ENCODE results near the gene FNTB.

Gene FNTB

GRCh38 chr14:65057695-65058094 lies 71.0 kb downstream of the FNTB start:
- H2AFZ ChIP-seq (ENCODE audit: low read length), result no peak overlapping the region
- H3K4me3 ChIP-seq (ENCODE audit: low read length in 2 of 2), result no peak overlapping the region
- no peaks in the 10 kb centered on the region for H3K9me3 ChIP-seq (replicated peaks in 1 of 2; ENCODE audit: control insufficient read depth in 2 of 2, insufficient read depth in 1 of 2, low read depth in 1 of 2, low read length in 2 of 2)
- H4K8ac ChIP-seq (ENCODE audit: low read depth, low read length), result no peak overlapping the region
- H3K27me3 ChIP-seq (ENCODE audit: control insufficient read depth in 3 of 3, insufficient read depth in 3 of 3, low read depth in 1 of 3, low read length in 3 of 3), result no peaks in the 10 kb centered on the region
- no peak overlapping the region for H4K91ac ChIP-seq (ENCODE audit: low read depth, low read length, poor library complexity)
- no peak for DNase-seq (ENCODE audit: low spot score)
- H2BK15ac ChIP-seq (ENCODE audit: low read length), result no peak overlapping the region
- H2AK5ac ChIP-seq (ENCODE audit: low read depth, low read length), result no peak overlapping the region
- H3K4me1 ChIP-seq (ENCODE audit: control insufficient read depth in 2 of 2, insufficient read depth in 1 of 2, low read depth in 1 of 2, low read length in 2 of 2), result no peaks in the 10 kb centered on the region
- peaks cover 26 to 44% of the 10 kb centered on the region in 2 donors for H3K36me3 ChIP-seq (replicated peaks in 1 of 2; ENCODE audit: control insufficient read depth in 2 of 2, insufficient read depth in 2 of 2, low read length in 2 of 2)
- H3K14ac ChIP-seq (ENCODE audit: low read length), result no peak overlapping the region
- no peak overlapping the region for H2BK12ac ChIP-seq (ENCODE audit: low read length)
- H3K18ac ChIP-seq (ENCODE audit: low read length), result no peak overlapping the region
- no peak overlapping the region for H3K27ac ChIP-seq (replicated peaks; ENCODE audit: low read length)
- H3K23ac ChIP-seq (ENCODE audit: low read depth, low read length, poor library complexity), result no peak overlapping the region
- no peak overlapping the region for H3K4ac ChIP-seq (ENCODE audit: low read length)
- H3K79me1 ChIP-seq (ENCODE audit: low read depth, low read length), result peaks cover 2% of the 10 kb centered on the region
- H3K9ac ChIP-seq (ENCODE audit: low read depth, low read length, poor library complexity), result no peak overlapping the region
- H2BK5ac ChIP-seq (ENCODE audit: low read length), result no peak overlapping the region
- H2BK120ac ChIP-seq (ENCODE audit: low read depth, low read length), result no peak overlapping the region
- H3K4me2 ChIP-seq (ENCODE audit: insufficient read depth, low read length, poor library complexity, severe bottlenecking), result no peak overlapping the region

DNA sequence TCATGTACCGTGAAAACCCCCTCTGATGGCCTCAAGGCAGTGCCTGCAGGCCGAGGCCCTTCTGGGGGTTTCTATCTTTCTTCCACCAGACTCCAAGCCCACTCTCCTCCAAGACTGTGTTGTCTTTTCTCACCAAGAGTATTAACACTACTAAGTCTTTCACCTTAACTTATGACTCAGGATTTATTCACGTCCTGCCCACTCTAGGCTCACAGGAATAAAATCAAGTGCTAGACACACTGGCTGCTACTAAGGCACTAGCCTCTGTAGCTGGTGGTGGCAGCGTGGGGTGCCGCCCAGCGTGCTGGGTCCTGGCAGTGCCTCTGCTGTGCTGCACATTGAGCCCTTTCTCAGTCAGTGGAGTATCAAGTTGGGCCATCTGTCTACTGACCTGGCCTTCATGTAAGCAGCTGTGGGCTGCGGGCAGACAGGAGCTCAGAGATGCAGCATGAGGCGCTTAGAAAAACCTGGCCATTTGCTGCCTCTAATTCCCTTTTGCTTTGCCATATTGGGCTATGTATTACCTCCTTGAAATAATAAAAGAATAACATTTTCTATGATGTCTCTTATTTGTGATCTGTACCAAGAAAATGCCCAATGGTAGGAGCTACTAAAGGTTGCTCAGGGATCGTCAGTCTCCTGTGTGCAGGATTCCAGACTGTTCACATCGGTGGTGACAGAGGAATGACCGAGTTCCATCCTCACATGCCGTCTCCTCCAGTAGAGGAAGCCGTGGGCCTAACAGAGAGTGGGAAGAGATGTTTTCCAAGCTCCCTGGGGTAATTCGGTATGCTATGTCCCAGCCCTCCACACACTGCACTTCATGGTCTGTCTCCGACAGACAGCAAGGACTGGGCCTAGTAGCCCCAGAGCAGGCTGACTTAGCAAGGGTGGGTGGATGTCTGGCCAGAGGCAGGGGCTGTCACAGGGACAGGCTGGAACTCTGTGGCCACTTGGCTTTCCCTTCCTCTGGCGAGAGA lies 75.7 kb downstream of the FNTB start:
- no peak overlapping the region for H2BK15ac ChIP-seq (ENCODE audit: low read length)
- H3K27me3 ChIP-seq (ENCODE audit: control insufficient read depth in 3 of 3, insufficient read depth in 3 of 3, low read depth in 1 of 3, low read length in 3 of 3), result no peaks in the 10 kb centered on the region
- WGBS, 2 donors (ENCODE audit: extremely low coverage in 2 of 2, insufficient read length in 2 of 2, insufficient replicate concordance in 1 of 2), result no CpG with 5 or more reads among the region's 16 CpGs
- H3K4me3 ChIP-seq (ENCODE audit: low read length in 2 of 2), result no peak overlapping the region
- H2BK120ac ChIP-seq (ENCODE audit: low read depth, low read length), result no peak overlapping the region
- no peak overlapping the region for H3K14ac ChIP-seq (ENCODE audit: low read length)
- H2AK5ac ChIP-seq (ENCODE audit: low read depth, low read length), result no peak overlapping the region
- no peak overlapping the region for H2BK5ac ChIP-seq (ENCODE audit: low read length)
- H4K91ac ChIP-seq (ENCODE audit: low read depth, low read length, poor library complexity), result no peak overlapping the region
- H3K36me3 ChIP-seq (replicated peaks in 1 of 2; ENCODE audit: control insufficient read depth in 2 of 2, insufficient read depth in 2 of 2, low read length in 2 of 2), result peaks cover 30 to 61% of the 10 kb centered on the region in 2 donors
- no peak overlapping the region for H4K8ac ChIP-seq (ENCODE audit: low read depth, low read length)
- H3K18ac ChIP-seq (ENCODE audit: low read length), result no peak overlapping the region
- DNase-seq (ENCODE audit: low spot score), result no peak
- H3K9ac ChIP-seq (ENCODE audit: low read depth, low read length, poor library complexity), result no peak overlapping the region
- no peak overlapping the region for H2AFZ ChIP-seq (ENCODE audit: low read length)
- no peak overlapping the region for H3K4me2 ChIP-seq (ENCODE audit: insufficient read depth, low read length, poor library complexity, severe bottlenecking)
- no peak overlapping the region for H2BK12ac ChIP-seq (ENCODE audit: low read length)
- no peaks in the 10 kb centered on the region for H3K9me3 ChIP-seq (replicated peaks in 1 of 2; ENCODE audit: control insufficient read depth in 2 of 2, insufficient read depth in 1 of 2, low read depth in 1 of 2, low read length in 2 of 2)
- H3K4ac ChIP-seq (ENCODE audit: low read length), result no peak overlapping the region
- no peak overlapping the region for H3K23ac ChIP-seq (ENCODE audit: low read depth, low read length, poor library complexity)
- no peaks in the 10 kb centered on the region for H3K4me1 ChIP-seq (ENCODE audit: control insufficient read depth in 2 of 2, insufficient read depth in 1 of 2, low read depth in 1 of 2, low read length in 2 of 2)
- H3K27ac ChIP-seq (replicated peaks; ENCODE audit: low read length), result no peak overlapping the region
- peaks cover 2% of the 10 kb centered on the region for H3K79me1 ChIP-seq (ENCODE audit: low read depth, low read length)

- Histone ChIP-seq H3K18ac (ENCODE audit: low read length) (no peak overlapping the region), H3K4me1 (ENCODE audit: control insufficient read depth in 2 of 2, insufficient read depth in 1 of 2, low read depth in 1 of 2, low read length in 2 of 2) (no peaks in the 10 kb centered on the region), H3K79me1 (ENCODE audit: low read depth, low read length) (peaks cover 2% of the 10 kb centered on the region), H3K27me3 (ENCODE audit: control insufficient read depth in 3 of 3, insufficient read depth in 3 of 3, low read depth in 1 of 3, low read length in 3 of 3) (no peaks in the 10 kb centered on the region), H3K4me2 (ENCODE audit: insufficient read depth, low read length, poor library complexity, severe bottlenecking) (no peak overlapping the region), H3K36me3 (replicated peaks in 1 of 2; ENCODE audit: control insufficient read depth in 2 of 2, insufficient read depth in 2 of 2, low read length in 2 of 2) (peaks cover 30 to 66% of the 10 kb centered on the region in 2 donors), H3K27ac (replicated peaks; ENCODE audit: low read length) (no peak overlapping the region), H3K23ac (ENCODE audit: low read depth, low read length, poor library complexity) (no peak overlapping the region), H4K8ac (ENCODE audit: low read depth, low read length) (no peak overlapping the region), H2BK5ac (ENCODE audit: low read length) (no peak overlapping the region), H2BK120ac (ENCODE audit: low read depth, low read length) (no peak overlapping the region), H3K9me3 (replicated peaks in 1 of 2; ENCODE audit: control insufficient read depth in 2 of 2, insufficient read depth in 1 of 2, low read depth in 1 of 2, low read length in 2 of 2) (no peaks in the 10 kb centered on the region), H3K14ac (ENCODE audit: low read length) (no peak overlapping the region), H4K91ac (ENCODE audit: low read depth, low read length, poor library complexity) (no peak overlapping the region), H2AFZ (ENCODE audit: low read length) (no peak overlapping the region), H3K9ac (ENCODE audit: low read depth, low read length, poor library complexity) (no peak overlapping the region), H2BK12ac (ENCODE audit: low read length) (no peak overlapping the region), H2BK15ac (ENCODE audit: low read length) (no peak overlapping the region), H2AK5ac (ENCODE audit: low read depth, low read length) (no peak overlapping the region), H3K4ac (ENCODE audit: low read length) (no peak overlapping the region), H3K4me3 (ENCODE audit: low read length in 2 of 2) (no peak overlapping the region)
- no peak for DNase-seq (ENCODE audit: low spot score)
- no CpG with 5 or more reads among the region's 7 CpGs for WGBS, 2 donors (ENCODE audit: extremely low coverage in 2 of 2, insufficient read length in 2 of 2, insufficient replicate concordance in 1 of 2)
Measured at GRCh38 chr14:65065719-65066118, 79.0 kb downstream of the FNTB start.

GRCh38 chr14:65069874-65070413 lies 83.2 kb downstream of the FNTB start:
- H2BK15ac ChIP-seq (ENCODE audit: low read length), result no peak overlapping the region
- no peak overlapping the region for H3K4me3 ChIP-seq (ENCODE audit: low read length in 2 of 2)
- H4K91ac ChIP-seq (ENCODE audit: low read depth, low read length, poor library complexity), result no peak overlapping the region
- H3K27me3 ChIP-seq (ENCODE audit: control insufficient read depth in 3 of 3, insufficient read depth in 3 of 3, low read depth in 1 of 3, low read length in 3 of 3), result peaks cover 0 to 2% (median 0%) of the 10 kb centered on the region in 3 experiments
- no peak overlapping the region for H3K4me2 ChIP-seq (ENCODE audit: insufficient read depth, low read length, poor library complexity, severe bottlenecking)
- DNase-seq (ENCODE audit: low spot score), result no peak
- H3K4me1 ChIP-seq (ENCODE audit: control insufficient read depth in 2 of 2, insufficient read depth in 1 of 2, low read depth in 1 of 2, low read length in 2 of 2), result no peaks in the 10 kb centered on the region
- no peak overlapping the region for H2AFZ ChIP-seq (ENCODE audit: low read length)
- no peaks in the 10 kb centered on the region for H3K79me1 ChIP-seq (ENCODE audit: low read depth, low read length)
- H3K23ac ChIP-seq (ENCODE audit: low read depth, low read length, poor library complexity), result no peak overlapping the region
- H3K14ac ChIP-seq (ENCODE audit: low read length), result no peak overlapping the region
- H2BK120ac ChIP-seq (ENCODE audit: low read depth, low read length), result no peak overlapping the region
- H4K8ac ChIP-seq (ENCODE audit: low read depth, low read length), result no peak overlapping the region
- H3K9ac ChIP-seq (ENCODE audit: low read depth, low read length, poor library complexity), result no peak overlapping the region
- no peaks in the 10 kb centered on the region for H3K9me3 ChIP-seq (replicated peaks in 1 of 2; ENCODE audit: control insufficient read depth in 2 of 2, insufficient read depth in 1 of 2, low read depth in 1 of 2, low read length in 2 of 2)
- H2BK5ac ChIP-seq (ENCODE audit: low read length), result no peak overlapping the region
- no peak overlapping the region for H3K27ac ChIP-seq (replicated peaks; ENCODE audit: low read length)
- H3K36me3 ChIP-seq (replicated peaks in 1 of 2; ENCODE audit: control insufficient read depth in 2 of 2, insufficient read depth in 2 of 2, low read length in 2 of 2), result peaks cover 11 to 42% of the 10 kb centered on the region in 2 donors
- no peak overlapping the region for H2AK5ac ChIP-seq (ENCODE audit: low read depth, low read length)
- no peak overlapping the region for H3K4ac ChIP-seq (ENCODE audit: low read length)
- WGBS, 2 donors (ENCODE audit: extremely low coverage in 2 of 2, insufficient read length in 2 of 2, insufficient replicate concordance in 1 of 2), result no CpG with 5 or more reads among the region's 5 CpGs
- no peak overlapping the region for H2BK12ac ChIP-seq (ENCODE audit: low read length)
- no peak overlapping the region for H3K18ac ChIP-seq (ENCODE audit: low read length)
